ENCODE measurements around the gene SAMD8. TPM values are rescaled to one million over a fixed set of nuclear protein-coding genes. Genes with fewer than 3 reads are reported as not detected.

Gene SAMD8
- total and polyA plus RNA-seq, 2 of the 8 experiments (the other 6 are each of a cell fraction or from before 2014, with no cell fraction given) = 11.7 to 20.9 TPM

DNA sequence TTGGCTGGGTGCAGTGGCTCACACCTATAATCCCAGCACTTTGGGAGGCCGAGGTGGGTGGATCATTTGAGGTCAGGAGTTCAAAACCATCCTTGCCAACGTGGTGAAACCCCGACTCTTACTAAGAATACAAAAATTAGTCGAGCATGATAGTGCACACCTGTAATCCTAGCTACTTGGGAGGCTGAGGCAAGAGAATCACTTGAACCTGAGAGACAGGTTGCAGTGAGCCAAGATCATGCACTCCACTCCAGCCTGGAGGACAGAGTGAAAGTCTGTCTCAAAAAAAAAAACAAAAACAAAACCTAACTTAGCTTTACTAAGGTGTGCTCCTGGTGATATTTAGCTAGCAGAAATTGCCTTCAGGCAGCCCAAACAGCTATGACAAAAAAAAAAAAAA lies 74.9 kb downstream of the SAMD8 start:
- H3K4me3 ChIP-seq (ENCODE audit: extremely low read depth in 1 of 4, insufficient read depth in 2 of 4, low read depth in 3 of 4, low read length in 4 of 4) = no peak overlapping the region
- H2BK5ac ChIP-seq (ENCODE audit: low read depth, low read length) = no peak overlapping the region
- H4K5ac ChIP-seq (ENCODE audit: insufficient read length, low read depth, low read length) = no peak overlapping the region
- H4K20me1 ChIP-seq (replicated peaks in 1 of 2; ENCODE audit: control insufficient read depth in 1 of 2, insufficient read depth in 2 of 2, low read length in 2 of 2) = no peaks in the 10 kb centered on the region
- no peak overlapping the region for H3K27ac ChIP-seq (ENCODE audit: low read depth, low read length)
- no peaks in the 10 kb centered on the region for H3K36me3 ChIP-seq (ENCODE audit: control insufficient read depth in 2 of 4, insufficient read depth in 4 of 4, low read length in 3 of 4)
- no peak overlapping the region for H2AFZ ChIP-seq (ENCODE audit: low read length)
- no peak overlapping the region for H4K91ac ChIP-seq (replicated peaks; ENCODE audit: insufficient read length, low read length)
- no peak overlapping the region for H3K56ac ChIP-seq (replicated peaks; ENCODE audit: insufficient read length, low read depth, low read length)
- H3K23ac ChIP-seq (ENCODE audit: insufficient read length) = no peak overlapping the region
- H3K4ac ChIP-seq (replicated peaks; ENCODE audit: insufficient read length, low read depth, low read length) = no peak overlapping the region
- H4K8ac ChIP-seq (ENCODE audit: extremely low read depth, insufficient read depth, low read length) = no peak overlapping the region
- FAIRE-seq (no peak), DNase-seq (ENCODE audit: low read depth in 1 of 2, low spot score in 2 of 2) (no peak)
- H2AK5ac ChIP-seq (ENCODE audit: low read depth, low read length) = no peak overlapping the region
- H3K18ac ChIP-seq (ENCODE audit: extremely low read depth, low read length) = no peak overlapping the region
- no peaks in the 10 kb centered on the region for H3K79me2 ChIP-seq (ENCODE audit: control insufficient read depth in 1 of 2, insufficient read depth in 2 of 2, low read length in 2 of 2)
- no peak overlapping the region for H3K14ac ChIP-seq (ENCODE audit: insufficient read length)
- no peak overlapping the region for H2BK120ac ChIP-seq (replicated peaks; ENCODE audit: low read depth, low read length)
- no peak overlapping the region for H3K9ac ChIP-seq (replicated peaks in 1 of 4; ENCODE audit: extremely low read depth in 1 of 4, low read depth in 3 of 4, low read length in 3 of 4)
- no peaks in the 10 kb centered on the region for H3K27me3 ChIP-seq (replicated peaks in 1 of 4; ENCODE audit: control insufficient read depth in 3 of 4, extremely low read depth in 1 of 4, insufficient read depth in 3 of 4, low read length in 3 of 4)
- peaks cover 0 to 12% (median 7%) of the 10 kb centered on the region in 4 experiments; a peak in 5 of 7 replicates for H3K4me1 ChIP-seq (replicated peaks in 1 of 4; ENCODE audit: control insufficient read depth in 3 of 4, insufficient read depth in 4 of 4, low read length in 3 of 4)
- no peak overlapping the region for H2BK12ac ChIP-seq (ENCODE audit: low read depth, low read length)
- H2BK20ac ChIP-seq (ENCODE audit: low read length) = no peak overlapping the region
- POLR2A ChIA-PET (ENCODE audit: partially characterized antibody) = interaction anchor here (2.7 to 36.7 kb wide), 2 partner anchors 25 to 42 kb away, joined by 28 to 801 read pairs; partner anchors contain the start of genes COMTD1 and VDAC2
- no peak overlapping the region for H3K4me2 ChIP-seq (ENCODE audit: insufficient read depth in 1 of 2, low read depth in 2 of 2, low read length in 2 of 2)
- H3K9me3 ChIP-seq (ENCODE audit: insufficient read depth in 2 of 2, low read depth in 1 of 2, low read length in 1 of 2) = no peaks in the 10 kb centered on the region
- no peak overlapping the region for H2BK15ac ChIP-seq (ENCODE audit: low read length)
- WGBS, 2 experiments (ENCODE audit: extremely low coverage in 1 of 2, insufficient coverage in 1 of 2, insufficient read length in 1 of 2, insufficient replicate concordance in 2 of 2, low coverage in 1 of 2, low lambda C conversion rate in 2 of 2, missing lambda C conversion rate in 1 of 2) = 82% methylated on average over 4 of the region's 4 CpGs; no CpG with 5 or more reads in 1 of the 2 experiments
- H3K23me2 ChIP-seq (ENCODE audit: low read depth, low read length) = no peaks in the 10 kb centered on the region
- CTCF ChIA-PET (ENCODE audit: partially characterized antibody) = interaction anchor here (0.6 to 10.5 kb wide), 7 partner anchors 10 to 46 kb away, joined by 3 to 209 read pairs (median 4); partner anchors contain the start of gene COMTD1
- H3K79me1 ChIP-seq (ENCODE audit: low read depth, low read length) = no peaks in the 10 kb centered on the region
- no peak for TF ChIP-seq ATF3 (IDR thresholded peaks at IDR 0.05; ENCODE audit: insufficient read depth, low read depth, low read length)
- no peak for TF ChIP-seq TAF1 (IDR thresholded peaks at IDR 0.05; ENCODE audit: low read depth, low read length)
- TF ChIP-seq SUZ12 (IDR thresholded peaks at IDR 0.05; ENCODE audit: low read length) = no peak
- no peak for TF ChIP-seq TBP (IDR thresholded peaks at IDR 0.05; ENCODE audit: low read depth, low read length)
- no peak for TF ChIP-seq TAF7 (optimal IDR thresholded peaks at IDR 0.05; ENCODE audit: borderline replicate concordance, low read depth, low read length)
- TF ChIP-seq SP4 (IDR thresholded peaks at IDR 0.05; ENCODE audit: low read length) = no peak
- no peak for TF ChIP-seq KDM4A (IDR thresholded peaks at IDR 0.05; ENCODE audit: low read depth, low read length, severe bottlenecking)
- TF ChIP-seq KDM1A (IDR thresholded peaks at IDR 0.05; ENCODE audit: borderline replicate concordance, low read length) = no peak
- TF ChIP-seq EZH2 (IDR thresholded peaks at IDR 0.05; ENCODE audit: low read depth, low read length, severe bottlenecking) = no peak
- no peak for TF ChIP-seq FOSL1 (IDR thresholded peaks at IDR 0.05; ENCODE audit: insufficient read depth, low read depth, low read length)
- no peak for TF ChIP-seq CTBP2 (IDR thresholded peaks at IDR 0.05; ENCODE audit: borderline replicate concordance, insufficient read depth, insufficient read length, low read length)
- no peak for TF ChIP-seq CBX5 (IDR thresholded peaks at IDR 0.05; ENCODE audit: low read depth, low read length)
- no peak for TF ChIP-seq SIX5 (IDR thresholded peaks at IDR 0.05; ENCODE audit: low read depth, low read length)
- no peak for TF ChIP-seq CHD2 (IDR thresholded peaks at IDR 0.05; ENCODE audit: low read length)

Data from H1 (cell line).